ENCODE measurements around the gene CXXC5. TPM values are rescaled to one million over a fixed set of nuclear protein-coding genes. Genes with fewer than 3 reads are reported as not detected.

Gene CXXC5
- total RNA-seq, 1 experiment from 2014 or later = 97.2 TPM

DNA sequence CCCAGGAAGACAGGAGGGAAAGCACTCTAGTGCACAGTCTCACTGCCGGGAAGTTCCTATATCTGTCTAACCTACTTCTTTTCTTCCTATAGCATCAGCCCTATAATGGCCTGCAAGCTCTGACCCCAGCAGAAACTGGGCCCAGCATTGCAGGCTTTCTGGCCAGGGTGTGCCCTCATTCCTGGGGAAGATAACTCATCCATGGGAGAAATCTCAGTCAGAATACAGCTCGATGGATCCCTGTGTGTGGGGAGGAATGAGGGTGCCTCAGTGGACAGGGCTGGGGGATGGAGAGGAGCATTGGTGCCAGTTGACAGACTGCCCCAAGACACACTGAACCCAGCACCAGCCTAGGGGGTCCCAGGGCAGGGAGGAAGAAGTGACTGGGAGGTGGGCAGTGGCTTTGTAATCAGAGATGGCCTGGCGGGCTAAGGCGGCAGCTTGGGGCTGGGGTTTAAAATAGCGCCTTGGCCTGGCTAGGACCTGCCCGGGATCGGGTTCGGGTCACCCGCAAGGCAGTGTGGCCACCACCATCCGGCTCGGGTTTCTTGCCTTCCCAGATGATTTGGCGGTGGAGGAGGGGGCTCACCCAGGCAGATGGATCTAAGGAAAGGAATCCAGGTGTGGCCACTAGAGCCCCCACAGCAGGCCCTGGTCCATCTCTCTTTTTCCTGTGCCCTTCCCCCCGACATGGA lies 7.6 kb upstream of the CXXC5 start:
- ATAC-seq (no peak), DNase-seq (ENCODE audit: low spot score) (no peak)
- H3K4me1 Mint-ChIP-seq = peaks cover 83% of the 10 kb centered on the region
- H3K9me3 Mint-ChIP-seq = no peaks in the 10 kb centered on the region
- peaks cover 18% of the 10 kb centered on the region for H3K27me3 Mint-ChIP-seq (ENCODE audit: low read depth)
- no peaks in the 10 kb centered on the region for H3K36me3 Mint-ChIP-seq
- TF ChIP-seq, protein P1, sequence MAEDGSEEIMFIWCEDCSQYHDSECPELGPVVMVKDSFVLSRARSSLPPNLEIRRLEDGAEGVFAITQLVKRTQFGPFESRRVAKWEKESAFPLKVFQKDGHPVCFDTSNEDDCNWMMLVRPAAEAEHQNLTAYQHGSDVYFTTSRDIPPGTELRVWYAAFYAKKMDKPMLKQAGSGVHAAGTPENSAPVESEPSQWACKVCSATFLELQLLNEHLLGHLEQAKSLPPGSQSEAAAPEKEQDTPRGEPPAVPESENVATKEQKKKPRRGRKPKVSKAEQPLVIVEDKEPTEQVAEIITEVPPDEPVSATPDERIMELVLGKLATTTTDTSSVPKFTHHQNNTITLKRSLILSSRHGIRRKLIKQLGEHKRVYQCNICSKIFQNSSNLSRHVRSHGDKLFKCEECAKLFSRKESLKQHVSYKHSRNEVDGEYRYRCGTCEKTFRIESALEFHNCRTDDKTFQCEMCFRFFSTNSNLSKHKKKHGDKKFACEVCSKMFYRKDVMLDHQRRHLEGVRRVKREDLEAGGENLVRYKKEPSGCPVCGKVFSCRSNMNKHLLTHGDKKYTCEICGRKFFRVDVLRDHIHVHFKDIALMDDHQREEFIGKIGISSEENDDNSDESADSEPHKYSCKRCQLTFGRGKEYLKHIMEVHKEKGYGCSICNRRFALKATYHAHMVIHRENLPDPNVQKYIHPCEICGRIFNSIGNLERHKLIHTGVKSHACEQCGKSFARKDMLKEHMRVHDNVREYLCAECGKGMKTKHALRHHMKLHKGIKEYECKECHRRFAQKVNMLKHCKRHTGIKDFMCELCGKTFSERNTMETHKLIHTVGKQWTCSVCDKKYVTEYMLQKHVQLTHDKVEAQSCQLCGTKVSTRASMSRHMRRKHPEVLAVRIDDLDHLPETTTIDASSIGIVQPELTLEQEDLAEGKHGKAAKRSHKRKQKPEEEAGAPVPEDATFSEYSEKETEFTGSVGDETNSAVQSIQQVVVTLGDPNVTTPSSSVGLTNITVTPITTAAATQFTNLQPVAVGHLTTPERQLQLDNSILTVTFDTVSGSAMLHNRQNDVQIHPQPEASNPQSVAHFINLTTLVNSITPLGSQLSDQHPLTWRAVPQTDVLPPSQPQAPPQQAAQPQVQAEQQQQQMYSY (CRISPR knock-in tag; IDR thresholded peaks at IDR 0.05) = peak; percentile 74
- no peak for TF ChIP-seq RELA (CRISPR knock-in tag; IDR thresholded peaks at IDR 0.05; ENCODE audit: borderline replicate concordance)
- POLR2A ChIA-PET = interaction anchor here (1.1 to 1.5 kb wide), 2 partner anchors 8 to 71 kb away, joined by 3 to 4 read pairs; partner anchors contain the start of gene CXXC5
- no peak overlapping the region for H3K4me3 Mint-ChIP-seq
- H3K27ac Mint-ChIP-seq = peak overlapping the region; percentile 64; the same call in 1 of the 2 replicates
- CTCF ChIA-PET = interaction anchor here (0.6 to 12.0 kb wide), 5 partner anchors 58 to 148 kb away, joined by 3 to 247 read pairs (median 5); no protein-coding TSS in a partner anchor

DNA sequence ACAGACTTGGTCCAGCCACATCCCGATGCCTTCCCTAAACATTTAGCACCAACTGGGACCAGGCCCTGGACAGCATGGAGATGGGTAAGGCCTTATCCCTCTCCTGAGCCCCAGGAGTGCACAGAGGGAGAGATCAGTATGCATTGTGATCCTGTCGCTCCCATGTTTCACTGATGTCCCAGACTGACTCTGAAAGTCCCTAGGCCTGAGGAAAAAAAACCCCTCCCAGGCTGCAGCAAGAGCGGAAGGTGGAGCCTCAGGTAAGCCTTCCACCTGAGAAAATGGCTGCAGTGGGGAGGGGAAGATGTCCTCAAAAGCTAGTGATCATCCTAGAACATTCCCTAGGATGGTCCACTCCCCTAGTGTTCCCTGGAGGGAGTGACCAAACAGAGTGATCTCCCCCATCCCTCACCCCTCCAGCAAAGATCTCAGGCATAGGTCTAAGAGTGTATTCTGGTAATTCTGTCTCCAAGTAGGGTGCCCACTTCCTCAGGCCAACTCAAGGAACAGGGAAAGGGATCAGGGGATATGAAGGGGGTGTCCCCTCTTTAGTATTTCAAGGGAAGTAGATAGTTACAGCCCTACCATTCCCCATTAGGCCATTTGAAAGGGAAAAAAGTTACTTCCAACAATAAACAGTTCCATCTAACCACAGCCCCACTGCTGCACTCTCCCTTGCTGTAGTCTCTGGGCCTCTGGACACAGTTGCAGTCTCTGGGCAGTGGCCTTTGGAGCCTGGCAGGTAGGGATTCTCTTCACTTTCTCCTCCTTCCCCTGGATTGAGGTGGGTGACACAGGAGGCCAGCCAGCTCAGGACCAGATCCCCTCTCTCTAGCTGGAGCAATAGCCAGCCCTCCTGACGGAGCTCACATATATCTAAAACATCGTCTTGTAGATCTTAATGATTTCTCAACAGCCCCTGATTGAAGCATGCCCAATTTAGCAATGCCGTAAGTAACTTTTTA lies 6.8 kb upstream of the CXXC5 start:
- no peaks in the 10 kb centered on the region for H3K36me3 Mint-ChIP-seq
- H3K27me3 Mint-ChIP-seq (ENCODE audit: low read depth) = peaks cover 26% of the 10 kb centered on the region
- TF ChIP-seq, protein P2, sequence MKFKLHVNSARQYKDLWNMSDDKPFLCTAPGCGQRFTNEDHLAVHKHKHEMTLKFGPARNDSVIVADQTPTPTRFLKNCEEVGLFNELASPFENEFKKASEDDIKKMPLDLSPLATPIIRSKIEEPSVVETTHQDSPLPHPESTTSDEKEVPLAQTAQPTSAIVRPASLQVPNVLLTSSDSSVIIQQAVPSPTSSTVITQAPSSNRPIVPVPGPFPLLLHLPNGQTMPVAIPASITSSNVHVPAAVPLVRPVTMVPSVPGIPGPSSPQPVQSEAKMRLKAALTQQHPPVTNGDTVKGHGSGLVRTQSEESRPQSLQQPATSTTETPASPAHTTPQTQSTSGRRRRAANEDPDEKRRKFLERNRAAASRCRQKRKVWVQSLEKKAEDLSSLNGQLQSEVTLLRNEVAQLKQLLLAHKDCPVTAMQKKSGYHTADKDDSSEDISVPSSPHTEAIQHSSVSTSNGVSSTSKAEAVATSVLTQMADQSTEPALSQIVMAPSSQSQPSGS (CRISPR knock-in tag; IDR thresholded peaks at IDR 0.05; ENCODE audit: borderline replicate concordance, low read depth) = no peak
- TF ChIP-seq, protein P3, sequence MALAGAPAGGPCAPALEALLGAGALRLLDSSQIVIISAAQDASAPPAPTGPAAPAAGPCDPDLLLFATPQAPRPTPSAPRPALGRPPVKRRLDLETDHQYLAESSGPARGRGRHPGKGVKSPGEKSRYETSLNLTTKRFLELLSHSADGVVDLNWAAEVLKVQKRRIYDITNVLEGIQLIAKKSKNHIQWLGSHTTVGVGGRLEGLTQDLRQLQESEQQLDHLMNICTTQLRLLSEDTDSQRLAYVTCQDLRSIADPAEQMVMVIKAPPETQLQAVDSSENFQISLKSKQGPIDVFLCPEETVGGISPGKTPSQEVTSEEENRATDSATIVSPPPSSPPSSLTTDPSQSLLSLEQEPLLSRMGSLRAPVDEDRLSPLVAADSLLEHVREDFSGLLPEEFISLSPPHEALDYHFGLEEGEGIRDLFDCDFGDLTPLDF (CRISPR knock-in tag; IDR thresholded peaks at IDR 0.05) = no peak
- no peak for TF ChIP-seq ZNF416 (CRISPR knock-in tag; IDR thresholded peaks at IDR 0.05)
- no peak for TF ChIP-seq ZNF232 (CRISPR knock-in tag; IDR thresholded peaks at IDR 0.05)
- TF ChIP-seq ZNF671 (CRISPR knock-in tag; IDR thresholded peaks at IDR 0.05) = no peak
- TF ChIP-seq, protein P4, sequence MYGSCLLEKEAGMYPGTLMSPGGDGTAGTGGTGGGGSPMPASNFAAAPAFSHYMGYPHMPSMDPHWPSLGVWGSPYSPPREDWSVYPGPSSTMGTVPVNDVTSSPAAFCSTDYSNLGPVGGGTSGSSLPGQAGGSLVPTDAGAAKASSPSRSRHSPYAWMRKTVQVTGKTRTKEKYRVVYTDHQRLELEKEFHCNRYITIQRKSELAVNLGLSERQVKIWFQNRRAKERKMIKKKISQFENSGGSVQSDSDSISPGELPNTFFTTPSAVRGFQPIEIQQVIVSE (CRISPR knock-in tag; IDR thresholded peaks at IDR 0.05; ENCODE audit: borderline replicate concordance) = no peak
- no peak for TF ChIP-seq FOXJ3 (CRISPR knock-in tag; IDR thresholded peaks at IDR 0.05; ENCODE audit: borderline replicate concordance)
- TF ChIP-seq, protein P5, sequence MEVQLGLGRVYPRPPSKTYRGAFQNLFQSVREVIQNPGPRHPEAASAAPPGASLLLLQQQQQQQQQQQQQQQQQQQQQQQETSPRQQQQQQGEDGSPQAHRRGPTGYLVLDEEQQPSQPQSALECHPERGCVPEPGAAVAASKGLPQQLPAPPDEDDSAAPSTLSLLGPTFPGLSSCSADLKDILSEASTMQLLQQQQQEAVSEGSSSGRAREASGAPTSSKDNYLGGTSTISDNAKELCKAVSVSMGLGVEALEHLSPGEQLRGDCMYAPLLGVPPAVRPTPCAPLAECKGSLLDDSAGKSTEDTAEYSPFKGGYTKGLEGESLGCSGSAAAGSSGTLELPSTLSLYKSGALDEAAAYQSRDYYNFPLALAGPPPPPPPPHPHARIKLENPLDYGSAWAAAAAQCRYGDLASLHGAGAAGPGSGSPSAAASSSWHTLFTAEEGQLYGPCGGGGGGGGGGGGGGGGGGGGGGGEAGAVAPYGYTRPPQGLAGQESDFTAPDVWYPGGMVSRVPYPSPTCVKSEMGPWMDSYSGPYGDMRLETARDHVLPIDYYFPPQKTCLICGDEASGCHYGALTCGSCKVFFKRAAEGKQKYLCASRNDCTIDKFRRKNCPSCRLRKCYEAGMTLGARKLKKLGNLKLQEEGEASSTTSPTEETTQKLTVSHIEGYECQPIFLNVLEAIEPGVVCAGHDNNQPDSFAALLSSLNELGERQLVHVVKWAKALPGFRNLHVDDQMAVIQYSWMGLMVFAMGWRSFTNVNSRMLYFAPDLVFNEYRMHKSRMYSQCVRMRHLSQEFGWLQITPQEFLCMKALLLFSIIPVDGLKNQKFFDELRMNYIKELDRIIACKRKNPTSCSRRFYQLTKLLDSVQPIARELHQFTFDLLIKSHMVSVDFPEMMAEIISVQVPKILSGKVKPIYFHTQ (CRISPR knock-in tag; IDR thresholded peaks at IDR 0.05) = no peak
- TF ChIP-seq MYBL2 (CRISPR knock-in tag; IDR thresholded peaks at IDR 0.05) = no peak
- TF ChIP-seq PRRX2 (CRISPR knock-in tag; IDR thresholded peaks at IDR 0.05) = no peak
- no peak for TF ChIP-seq ATF1 (CRISPR knock-in tag; IDR thresholded peaks at IDR 0.05)
- ChIA-PET CTCF (interaction anchor here (1.1 to 12.0 kb wide), 4 partner anchors 60 to 134 kb away, joined by 4 to 247 read pairs (median 6); no protein-coding TSS in a partner anchor), POLR2A (interaction anchor here (1.1 to 1.5 kb wide), 2 partner anchors 7 to 70 kb away, joined by 3 to 4 read pairs; partner anchors contain the start of gene CXXC5)
- H3K4me1 Mint-ChIP-seq = peaks cover 83% of the 10 kb centered on the region
- no peak overlapping the region for H3K4me3 Mint-ChIP-seq
- ATAC-seq (no peak), DNase-seq (ENCODE audit: low spot score) (no peak)
- H3K27ac Mint-ChIP-seq = peak overlapping the region; percentile 14; the same call in 1 of the 2 replicates
- H3K9me3 Mint-ChIP-seq = no peaks in the 10 kb centered on the region
